DND-41 (cell line): Measurements from ENCODE around the gene TXNRD1.

Experiments used
- ATAC-seq: fragments of 200-7000 bp; cut with Tn5 transposase; 3 replicates; pipeline ENCODE4 v1.9.1; 2021; ENCODE audit warnings: low read depth; ENCODE audit not compliant: insufficient read depth
- DNase-seq: peaks from one replicate; pipeline ENCODE4 v3.0.0-alpha.2; 2020
- H2AFZ ChIP-seq: 2 replicates; pipeline ENCODE4 v1.6.0; 2012; ENCODE audit warnings: low read depth, low read length
- H3K27ac ChIP-seq: 2 replicates; pipeline ENCODE4 v1.5.1; 2012; ENCODE audit warnings: low read length, inconsistent platforms
- H3K27me3 ChIP-seq: fragments of 200-600 bp; sonication (generic); 2 replicates; pipeline ENCODE4 v1.6.0; 2012; ENCODE audit warnings: low read length, mild to moderate bottlenecking, inconsistent platforms; ENCODE audit not compliant: insufficient read depth, poor library complexity
- H3K36me3 ChIP-seq: 2 replicates; pipeline ENCODE4 v1.5.1; 2012; ENCODE audit warnings: low read length, inconsistent platforms; ENCODE audit not compliant: insufficient read depth
- H3K4me1 ChIP-seq: 2 replicates; pipeline ENCODE4 v1.5.1; 2012; ENCODE audit warnings: mild to moderate bottlenecking, low read length; ENCODE audit not compliant: insufficient read depth
- H3K4me2 ChIP-seq: 2 replicates; pipeline ENCODE4 v1.6.0; 2012; ENCODE audit warnings: mild to moderate bottlenecking, moderate library complexity, low read length, inconsistent platforms; ENCODE audit not compliant: insufficient read depth
- H3K4me3 ChIP-seq, 2 experiments: fragments of 200-600 bp in 1 of 2; shearing (Covaris generic) in 1 of 2; 2 replicates each; pipeline ENCODE4 v1.5.1; 2012 to 2016; ENCODE audit warnings: inconsistent platforms in 2 of 2, low read length in 2 of 2, mild to moderate bottlenecking in 2 of 2, low read depth in 1 of 2, moderate library complexity in 1 of 2
- H3K79me2 ChIP-seq: 2 replicates; pipeline ENCODE4 v1.6.0; 2012; ENCODE audit warnings: low read length, inconsistent platforms; ENCODE audit not compliant: insufficient read depth
- H3K9ac ChIP-seq: 2 replicates; pipeline ENCODE4 v1.6.0; 2012; ENCODE audit warnings: low read depth, mild to moderate bottlenecking, inconsistent platforms, low read length, moderate library complexity
- H3K9me3 ChIP-seq: 2 replicates; pipeline ENCODE4 v1.5.1; 2012; ENCODE audit warnings: low read length, moderate library complexity, mild to moderate bottlenecking, inconsistent platforms; ENCODE audit not compliant: insufficient read depth, severe bottlenecking
- H4K20me1 ChIP-seq: 2 replicates; pipeline ENCODE4 v1.6.0; 2012; ENCODE audit warnings: low read length; ENCODE audit not compliant: insufficient read depth
- EZH2 ChIP-seq: IDR thresholded peaks from 3 replicates; pipeline ENCODE4 v1.6.1; 2012; ENCODE audit warnings: borderline replicate concordance, low read depth, mild to moderate bottlenecking, moderate library complexity, low read length, inconsistent platforms; ENCODE audit not compliant: severe bottlenecking
- TF ChIP-seq, protein P1 (sequence below): IDR thresholded peaks from 2 replicates; pipeline ENCODE4 v1.5.1; 2012; ENCODE audit warnings: borderline replicate concordance, low read length, moderate library complexity, mild to moderate bottlenecking; ENCODE audit not compliant: poor library complexity, severe bottlenecking; ENCODE audit errors: extremely low read depth

TXNRD1 gene

GRCh38 chr12:104355630-104356029 is 140.1 kb downstream of the TXNRD1 start:
- Histone ChIP-seq H3K9ac (no peak overlapping the region), H3K9me3 (no peaks in the 10 kb centered on the region), H3K79me2 (no peaks in the 10 kb centered on the region), H3K4me1 (no peaks in the 10 kb centered on the region), H3K27ac (no peak overlapping the region), H2AFZ (no peak overlapping the region), H4K20me1 (no peaks in the 10 kb centered on the region), H3K4me2 (no peak overlapping the region), H3K4me3 (no peak overlapping the region), H3K27me3 (no peaks in the 10 kb centered on the region), H3K36me3 (peaks cover 17% of the 10 kb centered on the region)
- ATAC-seq (no peak), DNase-seq (no peak)
- TF ChIP-seq, protein P1, sequence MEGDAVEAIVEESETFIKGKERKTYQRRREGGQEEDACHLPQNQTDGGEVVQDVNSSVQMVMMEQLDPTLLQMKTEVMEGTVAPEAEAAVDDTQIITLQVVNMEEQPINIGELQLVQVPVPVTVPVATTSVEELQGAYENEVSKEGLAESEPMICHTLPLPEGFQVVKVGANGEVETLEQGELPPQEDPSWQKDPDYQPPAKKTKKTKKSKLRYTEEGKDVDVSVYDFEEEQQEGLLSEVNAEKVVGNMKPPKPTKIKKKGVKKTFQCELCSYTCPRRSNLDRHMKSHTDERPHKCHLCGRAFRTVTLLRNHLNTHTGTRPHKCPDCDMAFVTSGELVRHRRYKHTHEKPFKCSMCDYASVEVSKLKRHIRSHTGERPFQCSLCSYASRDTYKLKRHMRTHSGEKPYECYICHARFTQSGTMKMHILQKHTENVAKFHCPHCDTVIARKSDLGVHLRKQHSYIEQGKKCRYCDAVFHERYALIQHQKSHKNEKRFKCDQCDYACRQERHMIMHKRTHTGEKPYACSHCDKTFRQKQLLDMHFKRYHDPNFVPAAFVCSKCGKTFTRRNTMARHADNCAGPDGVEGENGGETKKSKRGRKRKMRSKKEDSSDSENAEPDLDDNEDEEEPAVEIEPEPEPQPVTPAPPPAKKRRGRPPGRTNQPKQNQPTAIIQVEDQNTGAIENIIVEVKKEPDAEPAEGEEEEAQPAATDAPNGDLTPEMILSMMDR = no peak
- TF ChIP-seq EZH2 = no peak

DNA sequence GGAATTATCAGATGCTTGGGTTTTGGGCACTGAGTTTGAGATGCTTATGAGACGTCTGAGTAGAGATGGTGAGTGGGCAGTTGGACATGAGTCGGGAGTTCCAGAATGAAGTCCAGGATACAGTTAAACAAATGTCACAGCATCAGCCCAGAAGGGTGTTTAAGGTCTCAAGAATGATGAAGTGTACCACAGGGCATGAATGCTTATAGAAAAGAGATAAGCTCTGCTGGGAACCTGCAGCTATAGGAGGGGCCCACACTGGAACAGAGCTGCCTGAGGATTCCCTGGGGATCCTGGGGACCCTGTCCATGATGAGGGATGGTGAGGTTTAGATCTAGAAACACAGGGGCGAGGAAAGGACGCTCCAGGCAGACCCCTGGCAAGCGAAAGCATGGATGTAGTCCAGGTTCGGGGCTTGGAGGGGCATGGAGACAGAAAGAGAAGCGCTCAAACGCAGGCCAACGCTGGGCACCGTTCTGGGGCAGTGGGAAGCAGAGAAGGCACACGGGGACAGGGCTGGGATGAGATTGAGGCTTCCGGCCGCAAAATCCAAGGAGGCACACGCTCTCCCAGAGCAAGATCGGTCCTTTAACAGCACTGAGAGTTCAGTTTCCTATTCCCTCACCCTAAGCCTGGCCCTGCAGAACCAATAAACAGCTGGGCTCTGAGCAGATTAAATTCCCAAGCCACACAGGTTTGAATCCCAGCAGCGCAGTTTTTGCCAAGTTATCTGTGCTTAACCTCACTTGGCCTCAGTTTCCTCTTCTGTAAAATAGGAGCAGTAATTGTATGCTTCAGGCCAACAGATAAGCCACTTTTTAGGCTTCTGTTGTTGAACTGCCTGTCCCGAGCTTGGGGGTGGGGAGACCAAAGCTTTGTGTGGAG is 140.9 kb downstream of the TXNRD1 start:
- no peaks in the 10 kb centered on the region for H3K79me2 ChIP-seq
- peaks cover 9% of the 10 kb centered on the region; the same call in 1 of the 2 replicates for H3K36me3 ChIP-seq
- ATAC-seq (no peak), DNase-seq (no peak)
- no peak for TF ChIP-seq EZH2
- TF ChIP-seq, protein P1 = no peak
- no peaks in the 10 kb centered on the region for H3K4me1 ChIP-seq
- H4K20me1 ChIP-seq = no peaks in the 10 kb centered on the region
- H3K4me2 ChIP-seq = no peak overlapping the region
- no peak overlapping the region for H3K9ac ChIP-seq
- H2AFZ ChIP-seq = no peak overlapping the region
- no peaks in the 10 kb centered on the region for H3K27me3 ChIP-seq
- H3K9me3 ChIP-seq = no peaks in the 10 kb centered on the region
- no peak overlapping the region for H3K4me3 ChIP-seq
- H3K27ac ChIP-seq = no peak overlapping the region

DNA sequence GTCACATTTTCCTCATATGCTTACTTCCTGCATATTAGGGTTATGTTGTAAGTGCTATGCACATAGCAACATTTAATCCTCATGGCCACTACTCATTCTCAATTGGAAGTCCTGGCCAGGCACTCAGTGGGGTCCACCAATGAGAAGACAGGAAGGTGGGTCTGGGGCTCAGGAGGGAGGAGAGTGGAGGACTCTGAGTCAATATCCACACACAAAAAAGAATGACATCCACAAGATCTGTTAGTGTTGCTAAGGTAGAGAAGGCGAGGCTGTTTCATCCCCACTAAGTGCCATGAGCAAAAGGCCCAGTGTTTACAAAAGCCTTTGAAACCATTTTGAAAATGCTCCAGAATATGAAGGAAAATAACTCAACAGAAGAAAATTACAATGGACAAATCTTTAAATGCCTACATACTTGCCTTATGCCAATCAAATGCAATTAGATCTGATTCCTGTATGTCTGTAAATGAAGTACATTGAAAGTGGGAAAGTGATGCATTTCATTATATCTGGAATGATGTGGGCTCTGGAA is 141.9 kb downstream of the TXNRD1 start:
- ATAC-seq = no peak
- no peak for TF ChIP-seq EZH2
- TF ChIP-seq, protein P1 = no peak
- DNase-seq = no peak
- Histone ChIP-seq H3K27me3 (no peaks in the 10 kb centered on the region), H2AFZ (no peak overlapping the region), H3K36me3 (peaks cover under 1% of the 10 kb centered on the region; the same call in 1 of the 2 replicates), H4K20me1 (no peaks in the 10 kb centered on the region), H3K9me3 (no peaks in the 10 kb centered on the region), H3K79me2 (no peaks in the 10 kb centered on the region), H3K4me3 (no peak overlapping the region), H3K4me1 (no peaks in the 10 kb centered on the region), H3K9ac (no peak overlapping the region), H3K27ac (no peak overlapping the region), H3K4me2 (no peak overlapping the region)
